HepG2 (cell line): Measurements from ENCODE around the gene HOXB5. TPM values are rescaled to one million over a fixed set of nuclear protein-coding genes. Genes with fewer than 3 reads are reported as not detected.

Experiments
- ARNTL ChIP-seq: sonication (generic); formaldehyde crosslinking; IDR thresholded peaks from 2 replicates; pipeline ENCODE4 v1.4.0; 2020; ENCODE audit warnings: mild to moderate bottlenecking, missing genetic modification reagents
- ATRX ChIP-seq: sonication (generic); formaldehyde crosslinking; IDR thresholded peaks from 2 replicates; pipeline ENCODE4 v1.4.0; 2020; ENCODE audit warnings: missing genetic modification reagents, borderline replicate concordance
- HNF4A ChIP-seq: sonication (generic); formaldehyde crosslinking; IDR thresholded peaks from 2 replicates; pipeline ENCODE4 v1.4.0; 2020; ENCODE audit warnings: missing genetic modification reagents
- SETDB1 ChIP-seq: sonication (generic); formaldehyde crosslinking; IDR thresholded peaks from 2 replicates; pipeline ENCODE4 v1.5.1; 2020; ENCODE audit warnings: missing genetic modification reagents, mild to moderate bottlenecking, borderline replicate concordance
- SIX4 ChIP-seq: sonication (generic); formaldehyde crosslinking; IDR thresholded peaks from 2 replicates; pipeline ENCODE4 v1.4.0; 2020; ENCODE audit warnings: missing genetic modification reagents
- SNRNP70 ChIP-seq: fragments of 200-400 bp; formaldehyde crosslinking; IDR thresholded peaks from 2 replicates; pipeline ENCODE4 v1.6.1; 2017; ENCODE audit warnings: mild to moderate bottlenecking, low read depth, low read length, moderate library complexity
- TAF1 ChIP-seq: sonication (generic); formaldehyde crosslinking; IDR thresholded peaks from 2 replicates; pipeline ENCODE4 v1.4.0; 2020; ENCODE audit warnings: missing genetic modification reagents
- TBX2 ChIP-seq: sonication (generic); formaldehyde crosslinking; IDR thresholded peaks from 2 replicates; pipeline ENCODE4 v1.5.0; 2020; ENCODE audit warnings: missing genetic modification reagents, mild to moderate bottlenecking, borderline replicate concordance
- ZFP90 ChIP-seq: sonication (generic); formaldehyde crosslinking; IDR thresholded peaks from 2 replicates; pipeline ENCODE4 v1.8.0; 2022; ENCODE audit warnings: missing genetic modification reagents, mild to moderate bottlenecking, inconsistent platforms, borderline replicate concordance
- ZNF160 ChIP-seq: sonication (generic); formaldehyde crosslinking; IDR thresholded peaks from 2 replicates; pipeline ENCODE4 v1.8.0; 2022; ENCODE audit warnings: mild to moderate bottlenecking, inconsistent platforms, missing genetic modification reagents
- polyA plus RNA-seq, 8 experiments: library from polyadenylated mRNA; depleted of rRNA in 3 of 8; stranded (reverse) in 7 of 8; unstranded in 1 of 8; fragments of >200 nt; fragmentation: Illumina TruSeq in 4 of 8; extraction: Trizol in 4 of 8; gene quantifications; 2 replicates each; pipeline versions ENCODE4 v1.2.1 to v1.2.3, GENCODE V29; 2011 to 2016; ENCODE audit warnings: low read depth in 4 of 8, missing spikeins in 1 of 8, mixed read lengths in 1 of 8; ENCODE audit not compliant: insufficient read depth in 1 of 8
- total RNA-seq, 5 experiments: library from RNA; depleted of rRNA; stranded (reverse); fragments of >200 nt; fragmentation: Illumina TruSeq; extraction: Trizol; gene quantifications; 2 replicates each; pipeline ENCODE4 v1.2.3, GENCODE V29; 2016; ENCODE audit warnings: low read depth in 1 of 5
- TF ChIP-seq, protein P1 (sequence below): sonication (generic); formaldehyde crosslinking; IDR thresholded peaks from 2 replicates; pipeline ENCODE4 v1.9.0; 2021; ENCODE audit warnings: mild to moderate bottlenecking, missing genetic modification reagents
- TF ChIP-seq, protein P2 (sequence below): sonication (generic); formaldehyde crosslinking; IDR thresholded peaks from 2 replicates; pipeline ENCODE4 v1.5.1; 2020; ENCODE audit warnings: missing genetic modification reagents, mild to moderate bottlenecking, borderline replicate concordance

The HOXB5 gene
- total and polyA plus RNA-seq, 2 of the 13 experiments (the other 11 are each of a cell fraction or from before 2014, with no cell fraction given) = not detected

DNA sequence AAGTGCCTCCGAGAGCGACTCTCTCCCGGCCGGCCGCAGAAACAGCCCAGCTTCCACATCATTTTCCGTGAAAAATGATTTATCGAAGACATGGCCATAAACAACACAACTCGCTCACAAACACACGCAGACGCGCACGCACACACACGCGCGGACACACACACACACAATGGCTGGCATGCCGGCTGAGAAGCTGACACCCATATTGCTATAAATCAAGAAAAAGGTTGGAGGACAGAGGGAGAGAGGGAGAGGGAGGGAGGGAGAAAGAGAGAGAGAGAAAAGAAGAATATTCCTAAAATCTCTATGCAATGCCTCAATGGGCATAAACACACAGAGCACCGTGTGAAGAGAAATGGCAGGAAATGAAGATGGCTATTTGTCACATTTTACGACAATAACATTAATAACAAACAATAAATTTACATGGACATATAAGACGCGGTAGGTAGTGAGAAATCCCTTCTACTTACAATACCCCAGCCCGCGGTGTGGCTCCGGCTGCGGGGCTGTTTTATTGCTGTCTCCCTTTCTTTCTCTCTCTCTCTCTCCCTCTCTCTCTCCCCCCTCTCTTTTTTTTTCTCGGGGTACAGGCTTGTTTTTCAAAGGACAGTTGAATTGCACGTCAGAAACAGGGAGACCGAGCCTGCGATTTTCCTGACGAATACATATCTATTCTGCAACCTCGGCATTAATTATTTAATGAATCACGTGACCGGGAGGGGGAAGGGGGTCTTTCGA, 24.9 kb downstream of the HOXB5 start (continued):
- TF ChIP-seq, protein P1, sequence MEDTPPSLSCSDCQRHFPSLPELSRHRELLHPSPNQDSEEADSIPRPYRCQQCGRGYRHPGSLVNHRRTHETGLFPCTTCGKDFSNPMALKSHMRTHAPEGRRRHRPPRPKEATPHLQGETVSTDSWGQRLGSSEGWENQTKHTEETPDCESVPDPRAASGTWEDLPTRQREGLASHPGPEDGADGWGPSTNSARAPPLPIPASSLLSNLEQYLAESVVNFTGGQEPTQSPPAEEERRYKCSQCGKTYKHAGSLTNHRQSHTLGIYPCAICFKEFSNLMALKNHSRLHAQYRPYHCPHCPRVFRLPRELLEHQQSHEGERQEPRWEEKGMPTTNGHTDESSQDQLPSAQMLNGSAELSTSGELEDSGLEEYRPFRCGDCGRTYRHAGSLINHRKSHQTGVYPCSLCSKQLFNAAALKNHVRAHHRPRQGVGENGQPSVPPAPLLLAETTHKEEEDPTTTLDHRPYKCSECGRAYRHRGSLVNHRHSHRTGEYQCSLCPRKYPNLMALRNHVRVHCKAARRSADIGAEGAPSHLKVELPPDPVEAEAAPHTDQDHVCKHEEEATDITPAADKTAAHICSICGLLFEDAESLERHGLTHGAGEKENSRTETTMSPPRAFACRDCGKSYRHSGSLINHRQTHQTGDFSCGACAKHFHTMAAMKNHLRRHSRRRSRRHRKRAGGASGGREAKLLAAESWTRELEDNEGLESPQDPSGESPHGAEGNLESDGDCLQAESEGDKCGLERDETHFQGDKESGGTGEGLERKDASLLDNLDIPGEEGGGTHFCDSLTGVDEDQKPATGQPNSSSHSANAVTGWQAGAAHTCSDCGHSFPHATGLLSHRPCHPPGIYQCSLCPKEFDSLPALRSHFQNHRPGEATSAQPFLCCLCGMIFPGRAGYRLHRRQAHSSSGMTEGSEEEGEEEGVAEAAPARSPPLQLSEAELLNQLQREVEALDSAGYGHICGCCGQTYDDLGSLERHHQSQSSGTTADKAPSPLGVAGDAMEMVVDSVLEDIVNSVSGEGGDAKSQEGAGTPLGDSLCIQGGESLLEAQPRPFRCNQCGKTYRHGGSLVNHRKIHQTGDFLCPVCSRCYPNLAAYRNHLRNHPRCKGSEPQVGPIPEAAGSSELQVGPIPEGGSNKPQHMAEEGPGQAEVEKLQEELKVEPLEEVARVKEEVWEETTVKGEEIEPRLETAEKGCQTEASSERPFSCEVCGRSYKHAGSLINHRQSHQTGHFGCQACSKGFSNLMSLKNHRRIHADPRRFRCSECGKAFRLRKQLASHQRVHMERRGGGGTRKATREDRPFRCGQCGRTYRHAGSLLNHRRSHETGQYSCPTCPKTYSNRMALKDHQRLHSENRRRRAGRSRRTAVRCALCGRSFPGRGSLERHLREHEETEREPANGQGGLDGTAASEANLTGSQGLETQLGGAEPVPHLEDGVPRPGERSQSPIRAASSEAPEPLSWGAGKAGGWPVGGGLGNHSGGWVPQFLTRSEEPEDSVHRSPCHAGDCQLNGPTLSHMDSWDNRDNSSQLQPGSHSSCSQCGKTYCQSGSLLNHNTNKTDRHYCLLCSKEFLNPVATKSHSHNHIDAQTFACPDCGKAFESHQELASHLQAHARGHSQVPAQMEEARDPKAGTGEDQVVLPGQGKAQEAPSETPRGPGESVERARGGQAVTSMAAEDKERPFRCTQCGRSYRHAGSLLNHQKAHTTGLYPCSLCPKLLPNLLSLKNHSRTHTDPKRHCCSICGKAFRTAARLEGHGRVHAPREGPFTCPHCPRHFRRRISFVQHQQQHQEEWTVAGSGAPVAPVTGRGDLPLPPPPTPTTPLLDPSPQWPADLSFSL = no peak
- no peak for TF ChIP-seq HNF4A
- TF ChIP-seq ZFP90 (CRISPR knock-in tag) = no peak
- TF ChIP-seq ATRX (CRISPR knock-in tag) = no peak
- TF ChIP-seq SNRNP70 = no peak
- TF ChIP-seq TAF1 (CRISPR knock-in tag) = no peak
- TF ChIP-seq, protein P2, sequence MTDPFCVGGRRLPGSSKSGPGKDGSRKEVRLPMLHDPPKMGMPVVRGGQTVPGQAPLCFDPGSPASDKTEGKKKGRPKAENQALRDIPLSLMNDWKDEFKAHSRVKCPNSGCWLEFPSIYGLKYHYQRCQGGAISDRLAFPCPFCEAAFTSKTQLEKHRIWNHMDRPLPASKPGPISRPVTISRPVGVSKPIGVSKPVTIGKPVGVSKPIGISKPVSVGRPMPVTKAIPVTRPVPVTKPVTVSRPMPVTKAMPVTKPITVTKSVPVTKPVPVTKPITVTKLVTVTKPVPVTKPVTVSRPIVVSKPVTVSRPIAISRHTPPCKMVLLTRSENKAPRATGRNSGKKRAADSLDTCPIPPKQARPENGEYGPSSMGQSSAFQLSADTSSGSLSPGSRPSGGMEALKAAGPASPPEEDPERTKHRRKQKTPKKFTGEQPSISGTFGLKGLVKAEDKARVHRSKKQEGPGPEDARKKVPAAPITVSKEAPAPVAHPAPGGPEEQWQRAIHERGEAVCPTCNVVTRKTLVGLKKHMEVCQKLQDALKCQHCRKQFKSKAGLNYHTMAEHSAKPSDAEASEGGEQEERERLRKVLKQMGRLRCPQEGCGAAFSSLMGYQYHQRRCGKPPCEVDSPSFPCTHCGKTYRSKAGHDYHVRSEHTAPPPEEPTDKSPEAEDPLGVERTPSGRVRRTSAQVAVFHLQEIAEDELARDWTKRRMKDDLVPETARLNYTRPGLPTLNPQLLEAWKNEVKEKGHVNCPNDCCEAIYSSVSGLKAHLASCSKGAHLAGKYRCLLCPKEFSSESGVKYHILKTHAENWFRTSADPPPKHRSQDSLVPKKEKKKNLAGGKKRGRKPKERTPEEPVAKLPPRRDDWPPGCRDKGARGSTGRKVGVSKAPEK = no peak
- no peak for TF ChIP-seq ARNTL (CRISPR knock-in tag)
- TF ChIP-seq SETDB1 (CRISPR knock-in tag) = no peak
- no peak for TF ChIP-seq ZNF160 (CRISPR knock-in tag)
- no peak for TF ChIP-seq SIX4
- no peak for TF ChIP-seq TBX2 (CRISPR knock-in tag)
